ENCODE data around the gene SLC22A23. TPM values are rescaled to one million over a fixed set of nuclear protein-coding genes. Genes with fewer than 3 reads are reported as not detected.

Gene SLC22A23
- total and polyA plus RNA-seq, 5 donors from 2014 or later = 0.24 to 6.3 (median 0.71) TPM

DNA sequence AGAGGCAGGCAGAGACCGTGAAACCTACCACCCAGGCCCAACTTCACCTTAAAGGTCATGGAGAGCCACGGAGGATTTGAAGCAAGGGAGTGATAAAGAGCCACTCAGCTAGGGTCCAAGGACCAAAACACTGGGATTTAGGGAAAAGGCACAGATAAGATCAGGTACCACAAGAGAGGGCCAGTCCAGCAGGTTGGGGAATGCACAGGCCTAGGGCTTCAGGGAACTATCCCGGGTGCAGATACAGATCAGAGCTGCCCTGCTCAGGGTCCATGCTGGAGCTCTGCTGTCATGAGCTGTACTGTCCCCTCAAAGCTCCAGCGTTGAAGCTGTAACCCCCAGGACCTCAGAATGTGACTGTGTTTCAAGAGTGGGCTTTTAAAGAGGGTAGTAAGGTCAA is 16.9 kb downstream of the SLC22A23 start:
- H3K9me3 Mint-ChIP-seq = no peaks in the 10 kb centered on the region
- no peak overlapping the region for H3K27ac ChIP-seq (ENCODE audit: insufficient read depth, low read length, poor library complexity, severe bottlenecking)
- H3K4me3 ChIP-seq (ENCODE audit: low read depth, low read length) = no peak overlapping the region
- H3K27me3 Mint-ChIP-seq = peaks cover 5% of the 10 kb centered on the region
- H3K4me1 ChIP-seq (ENCODE audit: control insufficient read depth, insufficient read depth, low read length, poor library complexity, severe bottlenecking) = no peaks in the 10 kb centered on the region
- ATAC-seq (ENCODE audit: low read depth in 2 of 2) (no peak), DNase-seq (no peak)
- H3K9me3 ChIP-seq (ENCODE audit: control insufficient read depth in 2 of 2, low read length in 2 of 2) = no peaks in the 10 kb centered on the region
- peaks cover 0 to 9% (median 1%) of the 10 kb centered on the region in 4 donors for H3K4me1 Mint-ChIP-seq
- H3K27ac Mint-ChIP-seq = no peak overlapping the region
- no peaks in the 10 kb centered on the region for H3K27me3 ChIP-seq (ENCODE audit: control insufficient read depth, insufficient read depth, low read length)
- H3K36me3 ChIP-seq (ENCODE audit: control insufficient read depth, insufficient read depth, low read length) = no peaks in the 10 kb centered on the region
- no peak overlapping the region for H3K4me3 Mint-ChIP-seq
- H3K36me3 Mint-ChIP-seq = peaks cover 10% of the 10 kb centered on the region

DNA sequence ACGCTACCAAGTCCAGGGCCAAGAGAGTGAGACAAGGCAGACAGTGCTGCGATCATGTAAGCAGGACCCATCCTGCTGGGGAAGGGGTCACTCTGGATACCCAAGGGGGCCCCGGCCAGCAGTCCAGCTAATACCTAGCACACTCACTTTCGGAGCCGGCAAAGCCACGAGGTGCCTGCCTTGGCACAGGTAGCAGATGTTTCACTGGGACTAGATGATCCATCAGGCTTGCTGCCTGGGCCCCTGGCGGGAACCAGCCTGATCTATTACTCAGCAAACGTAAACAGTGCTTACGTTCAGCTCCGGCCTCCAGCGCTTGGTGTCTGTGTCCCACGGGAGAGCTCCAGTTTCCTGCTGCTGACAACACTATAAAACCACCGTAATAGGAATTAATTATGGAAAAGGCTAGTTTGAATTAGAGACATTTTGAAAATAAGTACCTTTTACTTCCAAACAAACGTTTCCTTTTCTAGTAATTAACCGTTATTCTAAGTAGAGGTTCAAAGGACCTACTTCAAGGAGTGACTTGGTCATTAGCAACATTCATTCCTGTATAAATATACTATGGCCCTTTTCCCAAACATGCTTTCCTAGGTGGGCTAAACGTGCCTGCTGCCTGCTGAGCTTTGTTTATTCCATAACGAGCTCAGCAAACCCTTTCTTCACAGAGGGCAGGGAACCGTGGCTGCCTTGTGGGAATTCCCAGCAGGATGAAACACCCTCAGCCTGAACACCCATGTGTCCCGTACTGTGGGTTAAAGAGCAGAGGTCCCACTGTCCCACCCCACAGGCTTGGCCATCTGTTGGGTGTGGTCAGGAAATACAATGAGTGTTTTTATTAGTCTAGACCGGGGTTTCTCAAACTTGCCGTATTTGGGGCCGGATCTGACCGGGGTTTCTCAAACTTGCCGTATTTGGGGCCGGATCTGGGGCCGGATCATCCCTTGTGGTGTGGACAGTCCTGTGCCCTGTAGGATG is 18.4 kb downstream of the SLC22A23 start:
- H3K27me3 ChIP-seq (ENCODE audit: control insufficient read depth, insufficient read depth, low read length) = no peaks in the 10 kb centered on the region
- Mint-ChIP-seq H3K36me3 (peaks cover 10% of the 10 kb centered on the region), H3K9me3 (no peaks in the 10 kb centered on the region), H3K27ac (no peak overlapping the region), H3K4me1 (peaks cover 0 to 4% (median 0%) of the 10 kb centered on the region in 4 donors), H3K4me3 (no peak overlapping the region), H3K27me3 (peaks cover 5% of the 10 kb centered on the region)
- no peaks in the 10 kb centered on the region for H3K9me3 ChIP-seq (ENCODE audit: control insufficient read depth in 2 of 2, low read length in 2 of 2)
- H3K4me1 ChIP-seq (ENCODE audit: control insufficient read depth, insufficient read depth, low read length, poor library complexity, severe bottlenecking) = no peaks in the 10 kb centered on the region
- no peak for ATAC-seq (ENCODE audit: low read depth in 2 of 2)
- H3K4me3 ChIP-seq (ENCODE audit: low read depth, low read length) = no peak overlapping the region
- no peak for DNase-seq
- no peak overlapping the region for H3K27ac ChIP-seq (ENCODE audit: insufficient read depth, low read length, poor library complexity, severe bottlenecking)
- no peaks in the 10 kb centered on the region for H3K36me3 ChIP-seq (ENCODE audit: control insufficient read depth, insufficient read depth, low read length)

DNA sequence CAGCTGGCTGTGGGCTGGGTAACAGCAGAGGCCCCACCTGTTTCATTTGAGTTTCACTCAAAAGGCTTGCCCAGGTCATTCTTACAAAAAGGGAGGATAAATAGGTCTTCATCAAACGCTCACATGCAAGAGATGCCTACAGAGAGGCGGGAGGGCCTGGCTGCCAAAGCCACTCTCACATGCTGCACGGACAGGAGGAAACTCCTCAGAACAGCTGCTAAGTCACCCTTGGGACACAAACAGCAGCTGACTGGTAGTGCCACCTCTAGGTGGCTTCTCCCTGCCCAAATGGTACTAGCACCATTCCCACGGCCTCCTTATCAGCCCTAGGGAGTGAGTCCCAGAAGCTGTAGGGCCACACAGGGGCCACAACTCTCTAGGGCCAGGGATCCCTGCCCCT is 23.8 kb downstream of the SLC22A23 start:
- no peak overlapping the region for H3K27ac ChIP-seq (ENCODE audit: insufficient read depth, low read length, poor library complexity, severe bottlenecking)
- no peak overlapping the region for H3K27ac Mint-ChIP-seq

DNA sequence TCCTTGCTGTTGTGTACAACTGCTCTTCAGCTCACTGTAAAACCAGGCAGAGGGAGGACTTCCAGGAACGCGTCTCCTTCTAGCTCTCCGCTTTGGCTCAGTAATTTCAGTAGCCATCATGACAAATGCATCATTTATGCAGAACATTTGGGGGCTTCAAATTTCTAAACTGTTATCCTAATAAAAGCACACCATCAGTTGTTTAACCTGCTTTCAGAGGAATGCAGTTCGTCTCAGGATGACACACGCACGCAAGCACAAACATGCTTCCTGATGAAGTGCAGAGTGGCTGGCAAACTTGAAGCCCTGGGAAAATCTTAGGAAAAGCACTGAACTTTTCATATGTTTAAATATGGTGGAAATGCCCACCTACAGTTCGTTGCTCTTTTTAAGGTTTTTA is 24.4 kb downstream of the SLC22A23 start:
- no peaks in the 10 kb centered on the region for H3K27me3 ChIP-seq (ENCODE audit: control insufficient read depth, insufficient read depth, low read length)
- no peak overlapping the region for H3K4me3 ChIP-seq (ENCODE audit: low read depth, low read length)
- Mint-ChIP-seq H3K4me3 (no peak overlapping the region), H3K27ac (no peak overlapping the region), H3K27me3 (peaks cover 5% of the 10 kb centered on the region), H3K4me1 (peaks cover 0 to 1% (median 0%) of the 10 kb centered on the region in 4 donors), H3K9me3 (no peaks in the 10 kb centered on the region), H3K36me3 (peaks cover 7% of the 10 kb centered on the region)
- H3K27ac ChIP-seq (ENCODE audit: insufficient read depth, low read length, poor library complexity, severe bottlenecking) = no peak overlapping the region
- H3K4me1 ChIP-seq (ENCODE audit: control insufficient read depth, insufficient read depth, low read length, poor library complexity, severe bottlenecking) = no peaks in the 10 kb centered on the region
- H3K9me3 ChIP-seq (ENCODE audit: control insufficient read depth in 2 of 2, low read length in 2 of 2) = no peaks in the 10 kb centered on the region
- no peaks in the 10 kb centered on the region for H3K36me3 ChIP-seq (ENCODE audit: control insufficient read depth, insufficient read depth, low read length)
- DNase-seq (no peak), ATAC-seq (ENCODE audit: low read depth in 2 of 2) (no peak)

More for the DNA sequence above, 23.8 kb downstream of the SLC22A23 start:
- Histone ChIP-seq H3K4me1 (ENCODE audit: control insufficient read depth, insufficient read depth, low read length, poor library complexity, severe bottlenecking) (no peaks in the 10 kb centered on the region), H3K9me3 (ENCODE audit: control insufficient read depth in 2 of 2, low read length in 2 of 2) (no peaks in the 10 kb centered on the region), H3K4me3 (ENCODE audit: low read depth, low read length) (no peak overlapping the region), H3K27me3 (ENCODE audit: control insufficient read depth, insufficient read depth, low read length) (no peaks in the 10 kb centered on the region), H3K36me3 (ENCODE audit: control insufficient read depth, insufficient read depth, low read length) (no peaks in the 10 kb centered on the region)
- Mint-ChIP-seq H3K4me1 (peaks cover 0 to 1% (median 0%) of the 10 kb centered on the region in 4 donors), H3K36me3 (peaks cover 7% of the 10 kb centered on the region), H3K27me3 (peaks cover 5% of the 10 kb centered on the region), H3K9me3 (no peaks in the 10 kb centered on the region), H3K4me3 (no peak overlapping the region)
- DNase-seq (no peak), ATAC-seq (ENCODE audit: low read depth in 2 of 2) (no peak)

DNA sequence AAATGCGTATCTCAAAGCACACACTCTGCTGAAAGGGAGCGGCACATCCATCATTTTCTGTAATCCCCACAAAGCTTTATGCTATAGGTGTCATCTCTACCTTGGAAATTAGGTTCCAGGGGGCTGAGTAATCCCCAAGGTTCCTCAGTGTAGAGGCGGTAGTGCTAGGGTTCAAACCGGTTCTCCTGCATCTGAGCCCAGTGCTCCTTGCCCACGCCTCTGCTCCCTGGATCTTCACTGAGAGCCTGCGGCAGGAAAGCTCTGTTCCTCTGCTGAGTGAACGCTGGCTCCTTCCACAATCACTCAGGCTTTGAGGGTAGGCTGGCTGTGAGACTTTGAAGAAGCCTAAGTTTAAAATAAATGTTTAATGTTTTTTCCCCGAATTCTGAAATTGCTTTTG is 24.9 kb downstream of the SLC22A23 start:
- Histone ChIP-seq H3K9me3 (ENCODE audit: control insufficient read depth in 2 of 2, low read length in 2 of 2) (no peaks in the 10 kb centered on the region), H3K4me3 (ENCODE audit: low read depth, low read length) (no peak overlapping the region), H3K27ac (ENCODE audit: insufficient read depth, low read length, poor library complexity, severe bottlenecking) (no peak overlapping the region), H3K36me3 (ENCODE audit: control insufficient read depth, insufficient read depth, low read length) (no peaks in the 10 kb centered on the region), H3K27me3 (ENCODE audit: control insufficient read depth, insufficient read depth, low read length) (no peaks in the 10 kb centered on the region), H3K4me1 (ENCODE audit: control insufficient read depth, insufficient read depth, low read length, poor library complexity, severe bottlenecking) (no peaks in the 10 kb centered on the region)
- no peak for ATAC-seq (ENCODE audit: low read depth in 2 of 2)
- DNase-seq = no peak
- no peaks in the 10 kb centered on the region for H3K9me3 Mint-ChIP-seq
- H3K4me1 Mint-ChIP-seq = peaks cover 0 to 1% (median 0%) of the 10 kb centered on the region in 4 donors
- H3K36me3 Mint-ChIP-seq = peaks cover 7% of the 10 kb centered on the region
- H3K27me3 Mint-ChIP-seq = peaks cover 5% of the 10 kb centered on the region
- no peak overlapping the region for H3K27ac Mint-ChIP-seq
- H3K4me3 Mint-ChIP-seq = no peak overlapping the region

DNA sequence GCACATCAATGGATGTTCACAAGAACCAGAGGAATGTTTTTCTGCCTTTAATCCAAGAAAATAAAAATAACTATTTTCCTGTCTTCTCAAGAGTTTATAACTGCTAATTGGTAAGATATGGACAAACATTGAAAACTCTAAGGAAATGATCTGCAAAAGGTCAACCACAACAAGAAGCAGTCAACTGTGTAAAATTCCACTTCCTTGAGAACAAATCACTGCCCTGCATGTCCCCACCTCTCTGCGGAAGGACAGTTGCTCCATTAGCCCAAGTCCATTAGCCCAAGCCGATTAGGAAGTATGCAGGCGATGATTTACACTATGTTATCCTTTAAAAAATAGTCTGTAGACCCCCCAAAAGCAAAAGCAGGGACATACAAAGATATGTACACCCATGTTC is 27.6 kb downstream of the SLC22A23 start:
- Mint-ChIP-seq H3K27ac (no peak overlapping the region), H3K9me3 (no peaks in the 10 kb centered on the region), H3K27me3 (no peaks in the 10 kb centered on the region), H3K36me3 (peaks cover 2% of the 10 kb centered on the region), H3K4me3 (no peak overlapping the region), H3K4me1 (peaks cover 0 to 1% (median under 1%) of the 10 kb centered on the region in 4 donors)
- Histone ChIP-seq H3K9me3 (ENCODE audit: control insufficient read depth in 2 of 2, low read length in 2 of 2) (no peaks in the 10 kb centered on the region), H3K4me1 (ENCODE audit: control insufficient read depth, insufficient read depth, low read length, poor library complexity, severe bottlenecking) (no peaks in the 10 kb centered on the region), H3K4me3 (ENCODE audit: low read depth, low read length) (no peak overlapping the region), H3K27ac (ENCODE audit: insufficient read depth, low read length, poor library complexity, severe bottlenecking) (no peak overlapping the region), H3K27me3 (ENCODE audit: control insufficient read depth, insufficient read depth, low read length) (no peaks in the 10 kb centered on the region), H3K36me3 (ENCODE audit: control insufficient read depth, insufficient read depth, low read length) (no peaks in the 10 kb centered on the region)
- DNase-seq (no peak), ATAC-seq (ENCODE audit: low read depth in 2 of 2) (no peak)

DNA sequence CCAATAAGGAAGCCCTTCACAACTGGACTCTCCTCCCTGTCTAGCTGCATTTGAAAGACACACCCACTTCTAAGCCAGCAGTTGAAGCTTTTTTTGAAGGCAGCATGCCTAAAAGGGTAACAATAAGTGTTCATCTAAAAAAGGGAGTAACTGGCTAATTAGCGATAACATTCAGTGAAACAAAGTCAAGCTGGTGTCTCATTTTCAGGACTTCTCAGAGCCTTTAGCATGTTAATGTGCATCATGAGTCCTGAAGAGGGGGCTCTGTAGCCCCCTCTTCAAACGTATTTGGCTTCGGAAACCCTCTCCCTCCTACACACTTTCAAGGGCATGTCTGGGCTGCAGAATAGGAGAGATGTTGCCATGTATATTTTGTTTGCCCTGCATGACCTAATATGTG is 28.1 kb downstream of the SLC22A23 start:
- ATAC-seq (ENCODE audit: low read depth in 2 of 2) (no peak), DNase-seq (no peak)
- Histone ChIP-seq H3K4me1 (ENCODE audit: control insufficient read depth, insufficient read depth, low read length, poor library complexity, severe bottlenecking) (no peaks in the 10 kb centered on the region), H3K4me3 (ENCODE audit: low read depth, low read length) (no peak overlapping the region), H3K27me3 (ENCODE audit: control insufficient read depth, insufficient read depth, low read length) (peaks cover 1% of the 10 kb centered on the region), H3K36me3 (ENCODE audit: control insufficient read depth, insufficient read depth, low read length) (no peaks in the 10 kb centered on the region), H3K27ac (ENCODE audit: insufficient read depth, low read length, poor library complexity, severe bottlenecking) (no peak overlapping the region), H3K9me3 (ENCODE audit: control insufficient read depth in 2 of 2, low read length in 2 of 2) (no peaks in the 10 kb centered on the region)
- H3K27me3 Mint-ChIP-seq = no peaks in the 10 kb centered on the region
- no peak overlapping the region for H3K4me3 Mint-ChIP-seq
- H3K9me3 Mint-ChIP-seq = no peaks in the 10 kb centered on the region
- peaks cover 0 to 2% (median under 1%) of the 10 kb centered on the region in 4 donors for H3K4me1 Mint-ChIP-seq
- H3K27ac Mint-ChIP-seq = no peak overlapping the region
- peaks cover 2% of the 10 kb centered on the region for H3K36me3 Mint-ChIP-seq

DNA sequence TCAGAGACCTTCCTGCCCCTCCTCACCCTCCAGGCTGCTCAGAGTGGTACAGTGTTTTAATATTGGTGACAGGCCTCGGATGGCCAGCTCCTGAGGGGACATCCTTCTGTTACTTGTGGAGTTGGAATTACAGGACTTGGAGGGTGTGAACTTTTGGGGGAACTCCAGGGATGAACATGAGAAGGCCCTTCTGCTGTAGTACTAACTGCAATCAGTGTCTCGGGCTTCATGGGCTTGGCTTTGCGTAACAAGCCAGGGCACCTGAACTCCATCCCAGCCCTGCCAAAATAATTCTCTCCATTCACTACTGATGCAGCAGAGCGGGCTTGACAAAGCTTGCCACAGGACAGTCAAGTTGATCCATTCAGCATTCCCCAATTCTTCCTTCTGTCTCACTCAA is 28.6 kb downstream of the SLC22A23 start:
- no peaks in the 10 kb centered on the region for H3K27me3 Mint-ChIP-seq

More for the DNA sequence above, 28.6 kb downstream of the SLC22A23 start:
- Histone ChIP-seq H3K27me3 (ENCODE audit: control insufficient read depth, insufficient read depth, low read length) (peaks cover 1% of the 10 kb centered on the region), H3K27ac (ENCODE audit: insufficient read depth, low read length, poor library complexity, severe bottlenecking) (no peak overlapping the region), H3K4me1 (ENCODE audit: control insufficient read depth, insufficient read depth, low read length, poor library complexity, severe bottlenecking) (no peaks in the 10 kb centered on the region), H3K4me3 (ENCODE audit: low read depth, low read length) (no peak overlapping the region), H3K9me3 (ENCODE audit: control insufficient read depth in 2 of 2, low read length in 2 of 2) (no peaks in the 10 kb centered on the region), H3K36me3 (ENCODE audit: control insufficient read depth, insufficient read depth, low read length) (no peaks in the 10 kb centered on the region)
- Mint-ChIP-seq H3K4me3 (no peak overlapping the region), H3K27ac (no peak overlapping the region), H3K9me3 (no peaks in the 10 kb centered on the region), H3K4me1 (peaks cover 0 to 2% (median under 1%) of the 10 kb centered on the region in 4 donors), H3K36me3 (peaks cover 2% of the 10 kb centered on the region)
- ATAC-seq (ENCODE audit: low read depth in 2 of 2) (no peak), DNase-seq (no peak)
